PC-9 (cell line): ENCODE results near the gene RER1.

ENCODE experiments used
- CTCF ChIP-seq: fragments of 200-600 bp; sonication (generic); conservative IDR thresholded peaks from 2 replicates; pipeline ENCODE4 v1.6.1; 2017; ENCODE audit warnings: mixed run types, antibody characterized with exemption, mild to moderate bottlenecking, moderate library complexity
- EZH2 ChIP-seq: fragments of 200-600 bp; sonication (generic); IDR thresholded peaks from 2 replicates; pipeline ENCODE4 v1.8.0; 2017; ENCODE audit warnings: antibody characterized with exemption, low read depth

- TF ChIP-seq EZH2 (no peak), CTCF (no peak)
These were observed 47.4 kb upstream of the RER1 start for GRCh38 chr1:2344121-2344681.
